Tibial artery (tissue), 4 donors: Measurements from ENCODE around the gene TEDC2.

Experiments
- DNase-seq, 2 donors: peaks; one replicate each; pipeline ENCODE4 v3.0.0-alpha.2; 2019
- H3K27ac ChIP-seq, 2 donors: fragments of 200-600 bp; sonication (generic) in 1 of 2; 1 replicate in 1 of 2; 2 replicates in 1 of 2; pipeline ENCODE4 v1.5.1; 2018 to 2019; ENCODE audit warnings: mild to moderate bottlenecking in 1 of 2
- H3K27me3 ChIP-seq, 2 donors: fragments of 200-600 bp; sonication (generic) in 1 of 2; one replicate each; pipeline versions ENCODE4 v1.5.1 to v1.6.0; 2016 to 2019
- H3K36me3 ChIP-seq, 3 donors: fragments of 200-600 bp; sonication (generic) in 2 of 3; one replicate each; pipeline ENCODE4 v1.5.1; 2016 to 2019; ENCODE audit warnings: mild to moderate bottlenecking in 2 of 3
- H3K4me1 ChIP-seq, 4 donors: fragments of 200-600 bp; sonication (generic) in 2 of 4; 1 replicate in 3 of 4; 2 replicates in 1 of 4; pipeline ENCODE4 v1.5.1; 2016 to 2019
- H3K4me3 ChIP-seq, 2 donors: fragments of 200-600 bp; sonication (generic) in 1 of 2; 1 replicate in 1 of 2; 2 replicates in 1 of 2; pipeline ENCODE4 v1.5.1; 2018 to 2019; ENCODE audit warnings: mild to moderate bottlenecking in 2 of 2
- H3K9me3 ChIP-seq, 3 donors: fragments of 200-600 bp; sonication (generic) in 1 of 3; one replicate each; pipeline ENCODE4 v1.5.1; 2016 to 2019
- CTCF ChIP-seq, 2 experiments: fragments of 200-600 bp in 1 of 2; fragments of 450-650 bp in 1 of 2; IDR thresholded peaks; one replicate each; pipeline ENCODE4 v1.5.1; 2017 to 2019; ENCODE audit warnings: antibody characterized with exemption in 2 of 2, mild to moderate bottlenecking in 1 of 2, moderate library complexity in 1 of 2
- intact Hi-C: fragments of 100-400 bp; cut with DNase I; formaldehyde crosslinking; loops from one replicate; pipeline ENCODE4 v1.15.0; 2023; ENCODE audit warnings: low total_unique reads

The TEDC2 gene

GRCh38 chr16:2465653-2466415 is 5.9 kb downstream of the TEDC2 start:
- peaks cover 1 to 36% (median 26%) of the 10 kb centered on the region in 4 donors for H3K4me1 ChIP-seq
- intact Hi-C loops, result no loop called here
- no peak overlapping the region for H3K4me3 ChIP-seq
- DNase-seq, result no peak
- no peak overlapping the region for H3K27ac ChIP-seq
- TF ChIP-seq CTCF (IDR thresholded peaks at IDR 0.05), result no peak
- peaks cover under 1 to 47% of the 10 kb centered on the region in 2 donors for H3K27me3 ChIP-seq
- H3K36me3 ChIP-seq, result no peaks in the 10 kb centered on the region
- no peaks in the 10 kb centered on the region for H3K9me3 ChIP-seq

- Histone ChIP-seq H3K27ac (no peak overlapping the region), H3K4me3 (peak overlapping the region; percentile 49 to 66), H3K9me3 (no peaks in the 10 kb centered on the region), H3K36me3 (no peaks in the 10 kb centered on the region), H3K4me1 (peaks cover 6 to 47% (median 36%) of the 10 kb centered on the region in 4 donors), H3K27me3 (peaks cover 6 to 57% of the 10 kb centered on the region in 2 donors)
- DNase-seq, result no peak
- intact Hi-C loops, result no loop called here
- no peak for TF ChIP-seq CTCF (IDR thresholded peaks at IDR 0.05)
These were observed 7.0 kb downstream of the TEDC2 start for GRCh38 chr16:2466667-2467527.

- peaks cover 6 to 53% (median 36%) of the 10 kb centered on the region in 4 donors for H3K4me1 ChIP-seq
- no peaks in the 10 kb centered on the region for H3K9me3 ChIP-seq
- intact Hi-C loops, result no loop called here
These were observed 7.8 kb downstream of the TEDC2 start for GRCh38 chr16:2467528-2468232.

GRCh38 chr16:2468233-2468724 is 8.4 kb downstream of the TEDC2 start:
- Histone ChIP-seq H3K4me1 (peaks cover 6 to 58% (median 40%) of the 10 kb centered on the region in 4 donors), H3K36me3 (no peaks in the 10 kb centered on the region), H3K27ac (peak overlapping the region; percentile 32 to 40), H3K4me3 (peak overlapping the region; percentile 49 to 66), H3K9me3 (no peaks in the 10 kb centered on the region), H3K27me3 (peaks cover 6 to 71% of the 10 kb centered on the region in 2 donors)
- intact Hi-C loops, result no loop called here
- no peak for DNase-seq
- TF ChIP-seq CTCF (IDR thresholded peaks at IDR 0.05), result no peak

More at GRCh38 chr16:2467528-2468232, 7.8 kb downstream of the TEDC2 start:
- Histone ChIP-seq H3K36me3 (no peaks in the 10 kb centered on the region), H3K4me3 (peak overlapping the region; percentile 49 to 66), H3K27me3 (peaks cover 6 to 65% of the 10 kb centered on the region in 2 donors), H3K27ac (peak overlapping the region; percentile 32 to 40)
- DNase-seq, result peak; percentile 75 to 91
- no peak for TF ChIP-seq CTCF (IDR thresholded peaks at IDR 0.05)

- no peak for TF ChIP-seq CTCF (IDR thresholded peaks at IDR 0.05)
- no peaks in the 10 kb centered on the region for H3K9me3 ChIP-seq
- intact Hi-C loops, result no loop called here
- H3K36me3 ChIP-seq, result no peaks in the 10 kb centered on the region
- peaks cover 6 to 64% (median 45%) of the 10 kb centered on the region in 4 donors for H3K4me1 ChIP-seq
- H3K27me3 ChIP-seq, result peaks cover 6 to 74% of the 10 kb centered on the region in 2 donors
- H3K27ac ChIP-seq, result no peak overlapping the region
- no peak for DNase-seq
- H3K4me3 ChIP-seq, result peak overlapping the region; percentile 49 to 66
These were observed 9.0 kb downstream of the TEDC2 start for GRCh38 chr16:2468725-2469398.
